Choroid plexus epithelial cell (primary cell): ENCODE measurements around the gene TMOD1.
A peak's percentile ranks its signal among the peaks of the same experiment; 100 is the strongest.

ENCODE experiments used
- DNase-seq: peaks from one replicate; pipeline ENCODE4 v3.0.0-alpha.2; 2010; ENCODE audit warnings: low read depth
- H3K4me3 ChIP-seq: 2 replicates; pipeline ENCODE4 v1.5.1; 2011; ENCODE audit warnings: low read depth, mild to moderate bottlenecking, control low read depth, low read length, moderate library complexity
- CTCF ChIP-seq: conservative IDR thresholded peaks from 2 replicates; pipeline ENCODE4 v1.5.1; 2011; ENCODE audit warnings: low read depth, mild to moderate bottlenecking, control low read depth, inconsistent platforms, low read length, moderate library complexity

Gene TMOD1

GRCh38 chr9:97505845-97506244, 4.4 kb downstream of the TMOD1 start:
- no peak for DNase-seq

DNA sequence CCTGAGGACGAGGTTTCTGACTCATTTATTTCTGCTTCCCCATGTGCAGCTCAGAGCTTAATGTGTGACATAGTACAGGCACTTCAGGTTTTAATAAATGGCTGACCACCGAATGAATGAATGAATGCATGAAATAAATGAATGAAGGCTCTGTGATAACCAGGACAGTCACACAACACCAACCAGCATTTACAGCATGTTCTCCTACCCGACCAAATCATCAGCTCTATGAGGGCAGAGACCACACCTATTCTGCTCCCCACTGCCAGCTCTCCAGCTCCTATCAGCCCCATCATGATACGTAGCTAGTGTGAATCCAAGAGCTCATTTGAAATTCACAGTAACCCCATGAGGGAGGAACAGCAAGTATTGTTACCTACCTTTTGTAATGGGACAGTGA, 4.8 kb downstream of the TMOD1 start:
- H3K4me3 ChIP-seq = no peak overlapping the region
- no peak for TF ChIP-seq CTCF
- no peak for DNase-seq

More at GRCh38 chr9:97505845-97506244, 4.4 kb downstream of the TMOD1 start:
- TF ChIP-seq CTCF = no peak
- no peak overlapping the region for H3K4me3 ChIP-seq

DNA sequence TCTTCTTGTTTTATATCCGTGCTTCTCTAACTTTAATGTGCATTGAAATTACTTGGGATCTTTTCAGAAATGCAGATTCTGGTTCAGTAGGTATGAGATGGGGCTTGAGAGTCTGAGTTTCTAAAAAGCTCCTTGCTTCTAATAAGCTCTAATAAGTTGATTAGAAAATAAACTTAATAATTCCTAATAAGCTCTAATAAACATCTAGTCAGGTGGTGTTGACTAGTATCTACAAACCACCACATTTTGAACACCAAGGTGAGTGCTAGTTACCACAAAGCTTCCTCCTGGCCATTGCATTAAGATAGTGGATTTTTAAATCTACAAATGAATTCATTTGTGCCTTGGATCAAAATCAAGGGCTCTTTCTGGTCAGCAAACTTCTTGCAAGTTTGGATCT, 5.3 kb downstream of the TMOD1 start:
- DNase-seq = no peak
- TF ChIP-seq CTCF = no peak
- no peak overlapping the region for H3K4me3 ChIP-seq

- no peak for DNase-seq
- TF ChIP-seq CTCF = no peak
- H3K4me3 ChIP-seq = no peak overlapping the region
Observed at GRCh38 chr9:97507428-97507984, 6.0 kb downstream of the TMOD1 start.

DNA sequence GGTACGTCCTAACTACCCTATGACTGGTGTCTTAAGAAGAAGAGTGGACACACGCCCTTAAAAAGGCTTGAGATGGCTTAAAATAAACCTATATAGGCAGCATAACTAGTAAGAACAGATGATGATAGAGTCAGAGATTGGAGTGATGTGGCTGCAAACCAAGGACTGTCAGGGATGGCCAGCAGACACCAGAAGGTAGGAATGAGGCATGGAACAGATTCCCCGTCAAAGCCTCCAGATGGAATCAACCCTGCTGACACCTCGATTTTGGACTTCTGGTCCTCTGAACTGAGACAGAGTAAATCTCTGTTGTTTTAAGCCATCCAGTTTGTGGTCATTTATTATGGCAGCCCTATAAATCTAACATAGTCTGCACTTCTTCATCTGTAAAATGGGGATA, 7.4 kb downstream of the TMOD1 start:
- no peak for TF ChIP-seq CTCF
- DNase-seq = no peak
- H3K4me3 ChIP-seq = no peak overlapping the region

DNA sequence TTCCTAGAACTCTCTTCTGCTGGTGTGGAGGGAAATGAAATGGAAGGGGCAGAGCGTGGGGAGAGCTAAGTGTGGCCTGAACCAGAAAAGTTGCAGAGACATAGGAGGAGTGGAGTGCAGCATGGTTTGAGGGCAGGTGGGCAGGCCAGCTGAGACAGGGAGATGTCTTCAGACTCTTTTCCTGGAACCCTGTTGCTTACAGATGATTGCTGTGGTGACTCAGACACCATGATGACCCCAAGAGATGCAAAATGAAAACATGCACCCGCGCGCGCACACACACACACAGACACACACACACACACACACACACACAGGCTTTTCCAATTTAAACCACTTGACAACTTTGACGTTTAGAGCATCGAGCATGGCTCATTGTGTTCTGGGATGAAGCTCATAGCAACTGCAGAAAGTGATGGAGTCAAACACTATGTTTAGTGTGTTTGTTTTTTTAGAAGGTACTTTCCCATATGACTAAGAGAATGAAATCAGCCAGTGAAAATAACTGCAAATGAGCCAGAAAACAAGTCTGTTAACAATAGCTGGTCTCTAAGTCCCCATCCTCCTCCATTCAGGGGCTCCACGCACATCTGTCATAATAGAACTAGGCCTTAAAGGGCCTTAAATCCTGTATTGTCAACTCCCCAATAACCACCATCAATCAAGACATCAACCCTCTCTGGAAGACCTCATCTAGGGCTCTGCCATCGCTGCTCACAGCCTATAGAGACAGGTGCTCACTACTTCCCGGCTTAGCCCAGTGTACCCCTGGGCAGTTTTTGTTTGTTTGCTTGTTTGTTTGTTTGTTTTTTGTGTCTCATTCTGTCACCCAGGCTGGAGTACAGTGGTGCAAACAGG, 9.6 kb downstream of the TMOD1 start:
- no peak for TF ChIP-seq CTCF
- no peak overlapping the region for H3K4me3 ChIP-seq
- DNase-seq = peak; percentile 62
